Measurements from ENCODE around the gene KPTN.

DNA sequence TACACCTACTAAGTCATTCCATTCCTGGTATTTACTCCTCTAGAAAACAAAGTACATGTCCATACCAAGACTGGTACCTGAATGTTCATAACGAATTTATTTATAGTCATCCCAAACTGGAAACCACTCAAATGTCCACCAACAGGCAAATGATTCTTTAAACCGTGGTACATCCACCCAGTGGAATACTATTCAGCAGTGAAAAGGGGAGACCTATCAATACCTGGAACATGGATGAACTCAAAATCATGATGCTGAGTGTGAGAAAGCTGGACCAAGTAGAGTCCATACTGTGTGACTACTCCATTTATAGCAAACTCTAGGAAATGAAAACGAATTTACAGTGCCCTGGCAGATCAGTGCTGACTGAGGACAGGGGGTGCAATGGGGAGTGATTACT lies 42.8 kb upstream of the KPTN start:
- TF ChIP-seq, protein P1, sequence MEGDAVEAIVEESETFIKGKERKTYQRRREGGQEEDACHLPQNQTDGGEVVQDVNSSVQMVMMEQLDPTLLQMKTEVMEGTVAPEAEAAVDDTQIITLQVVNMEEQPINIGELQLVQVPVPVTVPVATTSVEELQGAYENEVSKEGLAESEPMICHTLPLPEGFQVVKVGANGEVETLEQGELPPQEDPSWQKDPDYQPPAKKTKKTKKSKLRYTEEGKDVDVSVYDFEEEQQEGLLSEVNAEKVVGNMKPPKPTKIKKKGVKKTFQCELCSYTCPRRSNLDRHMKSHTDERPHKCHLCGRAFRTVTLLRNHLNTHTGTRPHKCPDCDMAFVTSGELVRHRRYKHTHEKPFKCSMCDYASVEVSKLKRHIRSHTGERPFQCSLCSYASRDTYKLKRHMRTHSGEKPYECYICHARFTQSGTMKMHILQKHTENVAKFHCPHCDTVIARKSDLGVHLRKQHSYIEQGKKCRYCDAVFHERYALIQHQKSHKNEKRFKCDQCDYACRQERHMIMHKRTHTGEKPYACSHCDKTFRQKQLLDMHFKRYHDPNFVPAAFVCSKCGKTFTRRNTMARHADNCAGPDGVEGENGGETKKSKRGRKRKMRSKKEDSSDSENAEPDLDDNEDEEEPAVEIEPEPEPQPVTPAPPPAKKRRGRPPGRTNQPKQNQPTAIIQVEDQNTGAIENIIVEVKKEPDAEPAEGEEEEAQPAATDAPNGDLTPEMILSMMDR (conservative IDR thresholded peaks at IDR 0.05 in 1 of 2, IDR thresholded peaks at IDR 0.05 in 1 of 2; ENCODE audit: low read depth in 1 of 2, low read length in 2 of 2), result no peak
- TF ChIP-seq EZH2 (IDR thresholded peaks at IDR 0.05; ENCODE audit: low read length, missing control alignments), result no peak

Measured in fibroblast of lung (primary cell).